Epithelial cell of proximal tubule (primary cell): ENCODE results near the gene HSPA4. TPM values are rescaled to one million over a fixed set of nuclear protein-coding genes. Genes with fewer than 3 reads are reported as not detected.
"Not testable (repeated sequence)": the region's sequence is repeated elsewhere in the genome, so short reads cannot be mapped to it uniquely, and the experiment has no call there.

Source experiments
- DNase-seq: peaks from one replicate; pipeline ENCODE4 v3.0.0-alpha.2; 2011; ENCODE audit warnings: low read depth
- H3K4me3 ChIP-seq: 2 replicates; pipeline ENCODE4 v1.5.1; 2011; ENCODE audit warnings: low read depth, mild to moderate bottlenecking, low read length
- total RNA-seq: library from RNA; depleted of rRNA; stranded (reverse); fragments of >200 nt; gene quantifications from 2 replicates; pipeline ENCODE4 v1.2.3, GENCODE V29; 2015
- TF ChIP-seq, protein P1 (sequence below): conservative IDR thresholded peaks from 2 replicates; pipeline ENCODE4 v1.5.1; 2012; ENCODE audit warnings: low read depth, mild to moderate bottlenecking, low read length

Gene HSPA4
- total RNA-seq, 1 donor from 2014 or later = 105 TPM

DNA sequence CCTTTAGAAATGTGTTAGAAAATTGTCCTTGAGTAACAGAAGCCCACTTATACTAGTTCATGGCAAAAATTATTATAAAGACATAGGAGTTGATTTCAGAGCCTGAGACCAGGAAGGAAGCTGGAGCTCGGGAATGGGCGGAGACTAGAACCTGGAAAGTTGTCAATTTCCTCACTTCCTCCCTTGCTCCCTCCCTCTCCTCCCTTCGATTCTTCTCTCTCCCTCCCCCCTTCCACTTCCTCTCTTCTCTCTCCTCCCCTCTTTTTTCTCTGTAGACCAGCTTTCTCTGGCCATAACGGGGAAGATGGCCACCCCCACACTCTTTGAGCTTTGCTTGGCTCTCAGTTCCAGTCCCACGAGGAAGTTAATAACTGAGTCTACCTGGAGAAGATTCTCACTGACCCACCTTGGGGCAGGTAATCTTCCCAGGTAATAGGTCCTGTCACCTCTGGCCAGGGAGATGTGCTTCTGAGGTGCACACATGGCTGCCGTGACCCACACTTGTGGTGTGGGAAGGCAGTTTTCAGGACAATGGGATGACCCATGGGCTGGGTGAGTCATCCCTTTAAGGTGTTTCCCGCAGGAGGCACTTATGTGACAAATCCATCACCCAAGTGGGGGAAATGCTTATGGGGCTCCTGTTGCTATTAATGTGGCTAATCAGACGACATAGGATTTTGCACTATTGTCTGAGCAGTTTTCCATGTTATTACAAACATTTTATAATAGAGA lies 78.7 kb downstream of the HSPA4 start:
- H3K4me3 ChIP-seq = no peak overlapping the region
- DNase-seq = no peak
- TF ChIP-seq, protein P1, sequence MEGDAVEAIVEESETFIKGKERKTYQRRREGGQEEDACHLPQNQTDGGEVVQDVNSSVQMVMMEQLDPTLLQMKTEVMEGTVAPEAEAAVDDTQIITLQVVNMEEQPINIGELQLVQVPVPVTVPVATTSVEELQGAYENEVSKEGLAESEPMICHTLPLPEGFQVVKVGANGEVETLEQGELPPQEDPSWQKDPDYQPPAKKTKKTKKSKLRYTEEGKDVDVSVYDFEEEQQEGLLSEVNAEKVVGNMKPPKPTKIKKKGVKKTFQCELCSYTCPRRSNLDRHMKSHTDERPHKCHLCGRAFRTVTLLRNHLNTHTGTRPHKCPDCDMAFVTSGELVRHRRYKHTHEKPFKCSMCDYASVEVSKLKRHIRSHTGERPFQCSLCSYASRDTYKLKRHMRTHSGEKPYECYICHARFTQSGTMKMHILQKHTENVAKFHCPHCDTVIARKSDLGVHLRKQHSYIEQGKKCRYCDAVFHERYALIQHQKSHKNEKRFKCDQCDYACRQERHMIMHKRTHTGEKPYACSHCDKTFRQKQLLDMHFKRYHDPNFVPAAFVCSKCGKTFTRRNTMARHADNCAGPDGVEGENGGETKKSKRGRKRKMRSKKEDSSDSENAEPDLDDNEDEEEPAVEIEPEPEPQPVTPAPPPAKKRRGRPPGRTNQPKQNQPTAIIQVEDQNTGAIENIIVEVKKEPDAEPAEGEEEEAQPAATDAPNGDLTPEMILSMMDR = no peak

DNA sequence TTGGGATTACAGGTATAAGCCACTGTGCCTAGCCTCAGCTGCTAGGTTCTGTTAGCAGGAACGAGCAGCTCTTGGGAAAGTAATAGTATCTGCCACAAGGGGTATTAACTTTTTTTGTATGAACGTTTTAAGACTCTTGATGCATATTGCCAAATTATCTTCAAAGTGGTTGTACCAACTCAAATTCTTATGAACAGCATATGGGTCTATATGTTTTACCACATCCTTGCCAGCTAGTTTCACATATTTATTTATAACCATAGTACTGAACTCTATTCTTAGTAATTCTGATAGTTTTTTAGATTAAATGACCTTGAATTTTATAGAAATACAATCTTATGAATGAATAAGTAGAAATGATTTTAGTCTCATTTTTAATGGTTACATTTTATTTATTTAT lies 80.9 kb downstream of the HSPA4 start:
- H3K4me3 ChIP-seq = no peak overlapping the region
- TF ChIP-seq, protein P1 = no peak
- DNase-seq = no peak

DNA sequence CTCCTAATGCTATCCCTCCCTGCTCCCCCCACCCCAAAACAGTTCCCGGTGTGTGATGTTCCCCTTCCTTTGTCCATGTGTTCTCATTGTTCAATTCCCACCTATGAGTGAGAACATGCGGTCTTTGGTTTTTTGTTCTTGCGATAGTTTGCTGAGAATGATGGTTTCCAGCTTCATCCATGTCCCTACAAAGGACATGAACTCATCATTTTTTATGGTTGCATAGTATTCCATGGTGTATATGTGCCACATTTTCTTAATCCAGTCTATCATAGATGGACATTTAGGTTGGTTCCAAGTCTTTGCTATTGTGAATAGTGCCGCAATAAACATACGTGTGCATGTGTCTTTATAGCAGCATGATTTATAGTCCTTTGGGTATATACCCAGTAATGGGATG lies 81.4 kb downstream of the HSPA4 start:
- DNase-seq, H3K4me3 ChIP-seq: not testable (repeated sequence)

DNA sequence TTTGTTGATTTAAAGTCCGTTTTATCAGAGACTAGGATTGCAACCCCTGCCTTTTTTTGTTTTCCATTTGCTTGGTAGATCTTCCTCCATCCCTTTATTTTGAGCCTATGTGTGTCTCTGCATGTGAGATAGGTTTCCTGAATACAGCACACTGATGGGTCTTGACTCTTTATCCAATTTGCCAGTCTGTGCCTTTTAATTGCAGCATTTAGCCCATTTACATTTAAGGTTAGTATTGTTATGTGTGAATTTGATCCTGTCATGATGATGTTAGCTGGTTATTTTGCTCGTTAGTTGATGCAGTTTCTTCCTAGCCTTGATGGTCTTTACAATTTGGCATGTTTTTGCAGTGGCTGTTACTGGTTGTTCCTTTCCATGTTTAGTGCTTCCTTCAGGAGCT lies 85.1 kb downstream of the HSPA4 start:
- not testable (repeated sequence) for H3K4me3 ChIP-seq, DNase-seq

DNA sequence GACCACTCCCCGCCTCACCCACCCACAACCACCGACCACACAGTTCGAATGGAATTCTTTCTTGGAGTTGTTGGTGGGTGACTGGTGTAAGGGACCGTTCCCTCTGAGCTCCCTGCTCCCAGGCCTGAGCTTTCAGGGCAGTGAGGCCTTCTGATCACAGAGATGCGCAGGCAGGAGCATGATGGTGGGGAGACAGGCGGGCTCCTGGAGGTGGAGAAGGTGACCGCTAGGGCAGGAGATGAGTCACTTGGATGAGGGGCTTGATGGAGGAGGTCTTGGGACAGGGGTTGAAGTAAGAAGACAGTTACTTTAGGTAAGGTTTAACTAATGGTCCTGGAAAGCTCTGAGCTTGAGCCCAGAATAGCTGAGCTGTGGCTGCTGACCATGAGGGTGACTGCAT lies 88.5 kb downstream of the HSPA4 start:
- H3K4me3 ChIP-seq = no peak overlapping the region
- TF ChIP-seq, protein P1 = no peak
- no peak for DNase-seq

DNA sequence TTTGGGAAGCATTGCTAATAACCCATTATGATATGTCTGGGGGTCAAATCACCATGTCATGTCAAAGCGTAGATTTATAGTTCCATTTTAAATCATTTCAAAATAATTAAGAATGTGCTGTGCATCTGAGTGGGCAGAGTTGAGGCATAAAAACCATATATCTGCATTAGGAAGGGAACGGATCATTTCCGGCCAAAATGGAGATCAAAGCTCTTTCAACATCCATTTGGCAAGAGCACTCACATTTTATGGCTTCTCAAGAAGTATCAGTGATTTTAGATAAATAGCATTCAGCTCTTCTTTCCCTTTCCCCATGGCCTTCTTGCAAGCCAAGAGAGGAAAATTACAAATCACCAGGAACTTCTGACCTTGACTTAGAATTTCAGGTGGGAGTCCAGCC lies 89.9 kb downstream of the HSPA4 start:
- TF ChIP-seq, protein P1 = no peak
- H3K4me3 ChIP-seq = no peak overlapping the region
- no peak for DNase-seq

DNA sequence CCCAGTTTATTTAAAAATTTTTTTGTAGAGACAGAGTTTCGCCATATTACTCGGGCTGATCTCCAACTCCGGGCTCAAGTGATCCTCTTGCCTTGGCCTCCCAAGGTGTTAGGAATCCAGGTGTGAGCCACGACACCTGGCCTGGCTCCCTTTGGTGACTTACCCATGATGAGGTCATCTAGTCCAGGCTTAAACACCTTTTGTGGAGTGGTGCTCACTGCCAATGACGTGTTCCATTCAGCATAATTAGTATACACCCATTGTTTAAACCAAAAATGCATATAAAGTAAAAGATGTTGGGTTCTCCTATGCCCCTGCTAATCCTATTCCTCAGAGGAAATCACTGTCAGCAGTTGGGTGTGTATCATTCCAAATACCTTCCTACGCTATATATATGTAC lies 91.0 kb downstream of the HSPA4 start:
- TF ChIP-seq, protein P1 = no peak
- DNase-seq = no peak
- no peak overlapping the region for H3K4me3 ChIP-seq

DNA sequence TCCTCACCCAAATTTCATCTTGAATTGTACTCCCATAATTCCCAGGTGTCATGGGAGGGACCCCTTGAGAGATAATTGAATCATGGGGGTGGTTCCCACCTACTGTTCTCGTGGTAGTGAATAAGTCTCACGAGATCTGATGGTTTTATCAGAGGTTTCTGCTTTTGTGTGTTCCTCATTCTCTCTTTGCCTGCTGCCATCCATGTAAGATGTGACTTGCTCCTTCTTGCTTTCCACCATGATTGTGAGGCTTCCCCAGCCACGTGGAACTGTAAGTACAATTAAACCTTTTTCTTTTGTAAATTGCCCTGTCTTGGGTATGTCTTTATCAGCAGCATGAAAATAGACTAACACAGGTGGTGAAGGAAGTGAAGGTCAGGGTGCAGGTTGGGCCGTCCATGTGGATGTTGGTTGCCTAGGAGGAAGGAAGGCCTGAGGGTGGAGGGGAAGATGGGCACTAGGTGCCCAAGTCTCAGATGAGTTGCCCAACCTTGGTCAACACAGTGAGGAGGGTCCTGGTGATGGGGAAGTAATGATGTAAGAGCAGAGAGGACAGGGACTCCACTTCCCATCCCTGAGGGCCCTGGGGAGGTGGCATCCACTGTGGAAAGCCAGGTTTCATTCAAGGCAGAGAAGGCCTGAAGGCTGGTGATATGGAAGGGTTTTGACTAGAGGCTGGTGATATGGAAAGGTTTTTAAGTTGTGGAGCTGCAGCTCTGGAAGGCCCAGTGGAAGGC lies 92.6 kb downstream of the HSPA4 start:
- no peak for DNase-seq
- H3K4me3 ChIP-seq = no peak overlapping the region
- TF ChIP-seq, protein P1 = no peak
